ENCODE measurements around the gene AHRR.

GRCh38 chr5:305050-305449 is 16.5 kb upstream of the AHRR start:
- TF ChIP-seq, protein P1, sequence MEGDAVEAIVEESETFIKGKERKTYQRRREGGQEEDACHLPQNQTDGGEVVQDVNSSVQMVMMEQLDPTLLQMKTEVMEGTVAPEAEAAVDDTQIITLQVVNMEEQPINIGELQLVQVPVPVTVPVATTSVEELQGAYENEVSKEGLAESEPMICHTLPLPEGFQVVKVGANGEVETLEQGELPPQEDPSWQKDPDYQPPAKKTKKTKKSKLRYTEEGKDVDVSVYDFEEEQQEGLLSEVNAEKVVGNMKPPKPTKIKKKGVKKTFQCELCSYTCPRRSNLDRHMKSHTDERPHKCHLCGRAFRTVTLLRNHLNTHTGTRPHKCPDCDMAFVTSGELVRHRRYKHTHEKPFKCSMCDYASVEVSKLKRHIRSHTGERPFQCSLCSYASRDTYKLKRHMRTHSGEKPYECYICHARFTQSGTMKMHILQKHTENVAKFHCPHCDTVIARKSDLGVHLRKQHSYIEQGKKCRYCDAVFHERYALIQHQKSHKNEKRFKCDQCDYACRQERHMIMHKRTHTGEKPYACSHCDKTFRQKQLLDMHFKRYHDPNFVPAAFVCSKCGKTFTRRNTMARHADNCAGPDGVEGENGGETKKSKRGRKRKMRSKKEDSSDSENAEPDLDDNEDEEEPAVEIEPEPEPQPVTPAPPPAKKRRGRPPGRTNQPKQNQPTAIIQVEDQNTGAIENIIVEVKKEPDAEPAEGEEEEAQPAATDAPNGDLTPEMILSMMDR (IDR thresholded peaks at IDR 0.05; ENCODE audit: insufficient read depth, low read depth, low read length), result no peak
- no peak for TF ChIP-seq EZH2 (IDR thresholded peaks at IDR 0.05; ENCODE audit: insufficient read depth, low read length)
